PC-9 (cell line): ENCODE data around the gene MAP1S. TPM values are rescaled to one million over a fixed set of nuclear protein-coding genes. Genes with fewer than 3 reads are reported as not detected.

Source experiments
- BruUV-seq: library from RNA; stranded (reverse); fragments of 400-500 nt; replicated peaks from 2 replicates; lab custom pipeline; 2021; lab: Mats Ljungman, UMichigan
- CTCF ChIA-PET: fragments of 300-600 bp; sonication (Branson Sonifier 250); formaldehyde crosslinking; loops from one replicate; lab custom pipeline; 2022; ENCODE audit warnings: antibody characterized with exemption; lab: Charles Lee
- POLR2A ChIA-PET: fragments of 300-600 bp; sonication (Branson Sonifier 250); formaldehyde crosslinking; loops from one replicate; lab custom pipeline; 2022; ENCODE audit warnings: antibody characterized with exemption; ENCODE audit not compliant: unreplicated experiment; lab: Charles Lee
- DNase-seq, 2 experiments: peaks; one replicate each; pipeline versions ENCODE4 v3.0.0 to v3.0.0-alpha.2; 2015 to 2022; ENCODE audit warnings: mixed read lengths in 1 of 2
- H2AFZ ChIP-seq: fragments of 200-600 bp; sonication (generic); 2 replicates; pipeline ENCODE4 v1.8.1; 2017; ENCODE audit warnings: antibody characterized with exemption
- H3F3A ChIP-seq: fragments of 200-600 bp; sonication (generic); 2 replicates; pipeline ENCODE4 v1.8.1; 2017; ENCODE audit warnings: antibody characterized with exemption, mild to moderate bottlenecking, low read depth; ENCODE audit not compliant: insufficient read depth
- H3K27ac ChIP-seq: fragments of 200-600 bp; sonication (generic); 2 replicates; pipeline ENCODE4 v1.6.1; 2016; ENCODE audit warnings: mixed run types
- H3K27me3 ChIP-seq: fragments of 200-600 bp; sonication (generic); 2 replicates; pipeline ENCODE4 v1.6.1; 2016; ENCODE audit warnings: low read depth, mixed run types; ENCODE audit not compliant: insufficient read depth
- H3K36me3 ChIP-seq: fragments of 200-600 bp; sonication (generic); 2 replicates; pipeline ENCODE4 v1.6.1; 2016; ENCODE audit warnings: low read depth, mixed run types
- H3K4me1 ChIP-seq: fragments of 200-600 bp; sonication (generic); replicated peaks from 2 replicates; pipeline ENCODE4 v1.6.1; 2016; ENCODE audit warnings: mixed run types; ENCODE audit not compliant: insufficient read depth
- H3K4me2 ChIP-seq: fragments of 200-600 bp; sonication (generic); 2 replicates; pipeline ENCODE4 v1.6.1; 2017; ENCODE audit warnings: mixed run types
- H3K4me3 ChIP-seq: fragments of 200-600 bp; sonication (generic); 2 replicates; pipeline ENCODE4 v1.6.1; 2016; ENCODE audit warnings: mixed run types
- H3K79me2 ChIP-seq: fragments of 200-600 bp; sonication (generic); 2 replicates; pipeline ENCODE4 v1.6.1; 2017; ENCODE audit warnings: low read depth, mixed run types
- H3K9me2 ChIP-seq: fragments of 200-600 bp; sonication (generic); 2 replicates; pipeline ENCODE4 v1.8.1; 2017; ENCODE audit warnings: mild to moderate bottlenecking; ENCODE audit not compliant: insufficient read depth
- H3K9me3 ChIP-seq: fragments of 200-600 bp; sonication (generic); 2 replicates; pipeline ENCODE4 v1.8.1; 2016; ENCODE audit warnings: low read depth; ENCODE audit not compliant: insufficient read depth
- H4K20me1 ChIP-seq: fragments of 200-600 bp; sonication (generic); 2 replicates; pipeline ENCODE4 v1.8.1; 2017; ENCODE audit not compliant: insufficient read depth
- CTCF ChIP-seq: fragments of 200-600 bp; sonication (generic); conservative IDR thresholded peaks from 2 replicates; pipeline ENCODE4 v1.6.1; 2017; ENCODE audit warnings: mixed run types, antibody characterized with exemption, mild to moderate bottlenecking, moderate library complexity
- EZH2 ChIP-seq: fragments of 200-600 bp; sonication (generic); IDR thresholded peaks from 2 replicates; pipeline ENCODE4 v1.8.0; 2017; ENCODE audit warnings: antibody characterized with exemption, low read depth
- intact Hi-C: fragments of 100-400 bp; cut with micrococcal nuclease; formaldehyde crosslinking; loops from one replicate; pipeline ENCODE4 v1.10.0; 2022; ENCODE audit not compliant: unreplicated experiment
- total RNA-seq: library from RNA; stranded (reverse); gene quantifications from 2 replicates; pipeline ENCODE4 v1.2.3, GENCODE V29; 2021

MAP1S gene
- total RNA-seq, 1 experiment from 2014 or later: 86.9 TPM

DNA sequence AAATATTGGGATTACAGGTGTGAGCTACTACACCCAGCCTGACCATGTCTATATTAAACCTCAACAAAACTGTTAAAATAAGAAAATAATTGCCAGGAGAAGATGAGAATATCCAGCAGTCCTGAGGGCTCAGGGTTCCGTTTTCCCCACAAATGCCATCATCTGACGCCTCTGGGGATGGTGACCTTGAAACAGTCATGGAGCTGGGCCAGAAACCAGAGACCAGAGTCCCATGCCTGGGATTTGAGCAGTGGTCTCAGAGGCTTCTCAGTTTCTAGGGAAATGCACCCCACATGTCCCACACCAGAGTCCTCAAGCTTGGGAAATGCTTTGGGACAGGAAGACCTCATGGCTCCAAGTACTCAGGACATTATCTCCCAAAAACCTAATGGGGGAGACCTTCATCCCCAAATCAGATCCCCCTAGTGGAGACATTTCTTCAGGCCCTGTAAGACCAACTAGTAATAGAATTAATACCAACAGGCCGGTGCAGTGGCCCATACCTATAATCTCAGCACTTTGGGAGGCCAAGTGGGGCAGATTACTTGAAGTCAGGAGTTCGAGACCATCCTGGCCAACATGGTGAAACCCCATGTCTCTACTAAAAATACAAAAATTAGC lies 2.9 kb upstream of the MAP1S start:
- H3K27ac ChIP-seq: no peak overlapping the region
- H4K20me1 ChIP-seq: peaks cover 17% of the 10 kb centered on the region
- no peak overlapping the region for H3K4me3 ChIP-seq
- peaks cover 18% of the 10 kb centered on the region; the same call in 1 of the 2 replicates for H3F3A ChIP-seq
- peaks cover 31% of the 10 kb centered on the region for H3K4me1 ChIP-seq
- no peaks in the 10 kb centered on the region for H3K9me3 ChIP-seq
- POLR2A ChIA-PET: no interaction called here
- CTCF ChIA-PET: interaction anchor here (0.7 kb wide), 1 partner anchor 58 kb away, joined by 3 read pairs; no protein-coding TSS in a partner anchor
- no peak for TF ChIP-seq EZH2
- TF ChIP-seq CTCF: peak; percentile 42; the same call in 1 of the 2 replicates
- no peaks in the 10 kb centered on the region for H3K36me3 ChIP-seq
- no peaks in the 10 kb centered on the region for H3K27me3 ChIP-seq
- intact Hi-C loops: loop anchor here (10.0 kb wide), 1 partner anchor 138 kb away; the partner anchor contains the start of gene RPL18A
- no peak overlapping the region for H2AFZ ChIP-seq
- DNase-seq: no peak
- BruUV-seq: no TSS peak
- H3K9me2 ChIP-seq: no peaks in the 10 kb centered on the region
- no peak overlapping the region for H3K4me2 ChIP-seq
- peaks cover 18% of the 10 kb centered on the region for H3K79me2 ChIP-seq

DNA sequence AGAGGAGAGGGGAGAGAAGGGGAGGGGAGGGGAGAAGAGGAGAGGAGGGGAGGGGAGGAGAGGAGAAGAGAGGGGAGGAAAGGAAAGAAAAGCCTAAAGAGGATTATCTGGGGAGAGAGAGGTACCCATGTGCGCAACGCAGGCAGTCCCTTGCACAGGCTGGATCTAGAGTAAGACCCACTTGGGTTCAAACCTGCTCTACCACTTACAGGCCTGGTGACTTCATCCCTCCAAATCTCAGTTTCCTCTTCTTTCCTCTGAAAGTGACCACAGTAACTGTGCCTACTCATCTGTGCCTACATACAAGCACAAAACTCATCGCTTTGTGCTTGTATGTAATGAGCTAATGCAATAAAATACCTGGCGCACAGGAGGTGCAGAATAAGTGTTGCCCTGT lies 732 bp upstream of the MAP1S start:
- Histone ChIP-seq H3K9me3 (no peaks in the 10 kb centered on the region), H3F3A (peaks cover 13% of the 10 kb centered on the region; the same call in 1 of the 2 replicates), H3K4me2 (peak overlapping the region; percentile 77), H3K9me2 (no peaks in the 10 kb centered on the region), H3K27ac (no peak overlapping the region), H3K79me2 (peaks cover 36% of the 10 kb centered on the region), H4K20me1 (peaks cover 38% of the 10 kb centered on the region), H2AFZ (peak overlapping the region; percentile 73; the same call in 1 of the 2 replicates), H3K4me1 (peaks cover 21% of the 10 kb centered on the region), H3K36me3 (no peaks in the 10 kb centered on the region), H3K27me3 (no peaks in the 10 kb centered on the region), H3K4me3 (peak overlapping the region; percentile 93; the same call in 1 of the 2 replicates)
- TF ChIP-seq CTCF: no peak
- no peak for TF ChIP-seq EZH2
- intact Hi-C loops: loop anchor here (10.0 kb wide), 1 partner anchor 136 kb away; the partner anchor contains the start of gene RPL18A
- DNase-seq: no peak
- POLR2A ChIA-PET: no interaction called here
- no TSS peak for BruUV-seq
- CTCF ChIA-PET: interaction anchor here (0.6 to 1.2 kb wide), 3 partner anchors 48 to 828 kb away, joined by 3 to 5 read pairs (median 3); no protein-coding TSS in a partner anchor

DNA sequence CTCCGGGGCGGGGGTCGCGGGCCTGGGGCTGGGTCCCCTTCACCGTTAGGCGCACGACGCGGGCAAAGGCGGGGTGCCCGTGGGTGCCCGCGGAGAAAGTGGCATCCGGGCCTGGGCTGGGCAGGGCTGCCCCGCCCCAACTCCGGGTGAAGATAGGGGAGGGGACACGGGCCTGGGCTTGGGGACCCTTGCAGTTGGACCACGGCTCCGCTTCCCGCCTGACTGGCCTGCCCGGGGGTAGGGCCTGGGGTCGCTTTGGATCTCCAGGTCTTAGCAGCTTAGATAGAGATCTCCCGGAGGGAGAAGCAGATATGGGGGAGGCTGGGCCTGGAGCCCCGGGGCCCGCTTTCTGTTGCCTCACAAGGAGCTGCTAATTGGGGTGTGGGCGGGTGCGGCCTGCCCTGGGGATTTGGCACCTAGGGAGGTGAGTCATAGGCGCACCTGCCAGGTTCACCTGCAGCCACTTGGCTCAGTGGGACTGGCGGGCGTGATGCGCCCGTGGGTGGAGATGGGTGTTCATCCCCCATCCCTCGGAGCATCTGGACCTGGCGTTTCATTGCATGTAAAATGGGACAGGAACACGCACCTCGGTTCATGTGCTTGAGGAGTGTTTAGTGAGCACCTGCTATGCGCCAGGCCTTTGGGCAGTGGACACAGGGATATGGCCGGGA lies 585 bp downstream of the MAP1S start:
- no peak overlapping the region for H3K27ac ChIP-seq
- H3K4me3 ChIP-seq: peak overlapping the region; percentile 93
- H3K9me2 ChIP-seq: no peaks in the 10 kb centered on the region
- CTCF ChIA-PET: interaction anchor here (1.2 kb wide), 1 partner anchor 47 kb away, joined by 5 read pairs; no protein-coding TSS in a partner anchor
- peaks cover 21% of the 10 kb centered on the region for H3K4me1 ChIP-seq
- peak; percentile 80 to 81 for DNase-seq
- intact Hi-C loops: loop anchor here (10.0 kb wide), 1 partner anchor 135 kb away; the partner anchor contains the start of gene RPL18A
- H3F3A ChIP-seq: peaks cover 13% of the 10 kb centered on the region; the same call in 1 of the 2 replicates
- TF ChIP-seq EZH2 (no peak), CTCF (no peak)
- TSS peak; percentile 43 for BruUV-seq
- H3K79me2 ChIP-seq: peaks cover 36% of the 10 kb centered on the region
- H3K4me2 ChIP-seq: peak overlapping the region; percentile 82
- H3K27me3 ChIP-seq: no peaks in the 10 kb centered on the region
- peaks cover 48% of the 10 kb centered on the region for H4K20me1 ChIP-seq
- H2AFZ ChIP-seq: peak overlapping the region; percentile 82
- POLR2A ChIA-PET: interaction anchor here (0.6 to 1.2 kb wide), 4 partner anchors 31 to 244 kb away, joined by 3 to 7 read pairs (median 6); no protein-coding TSS in a partner anchor
- no peaks in the 10 kb centered on the region for H3K36me3 ChIP-seq
- no peaks in the 10 kb centered on the region for H3K9me3 ChIP-seq
